ENCODE measurements around the gene ZNF74.

The ZNF74 gene

GRCh38 chr22:20418211-20418788 lies 24.3 kb downstream of the ZNF74 start:
- peak; percentile 66 for DNase-seq
- TF ChIP-seq CTCF (IDR thresholded peaks at IDR 0.05; ENCODE audit: low read depth, low read length, missing control alignments): peak; percentile 86
- in situ Hi-C loops (cut with HindIII; ENCODE audit: low pct_ligation_motif_present, low sequenced_read_pairs): no loop called here
- Histone ChIP-seq H3K27me3 (replicated peaks) (no peaks in the 10 kb centered on the region), H3K27ac (no peak overlapping the region), H3K4me3 (ENCODE audit: low read depth, low read length) (peak overlapping the region; percentile 55), H3K36me3 (replicated peaks) (no peaks in the 10 kb centered on the region)

DNA sequence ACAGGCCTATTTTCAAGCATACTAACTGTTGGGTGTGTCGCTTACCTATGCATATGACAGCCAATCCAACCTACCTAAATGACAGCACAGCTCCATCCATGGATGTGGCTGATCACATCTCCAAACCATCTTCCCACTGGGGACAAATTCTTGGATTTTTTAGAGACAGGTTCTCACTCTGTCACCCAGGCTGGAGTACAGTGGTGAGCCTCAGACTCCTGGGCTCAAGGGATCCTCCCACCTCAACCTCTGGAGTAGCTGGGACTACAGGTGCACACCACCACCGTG lies 25.7 kb downstream of the ZNF74 start:
- TF ChIP-seq CTCF (IDR thresholded peaks at IDR 0.05; ENCODE audit: low read depth, low read length, missing control alignments): no peak
- in situ Hi-C loops (cut with HindIII; ENCODE audit: low pct_ligation_motif_present, low sequenced_read_pairs): no loop called here
- DNase-seq: no peak
- no peaks in the 10 kb centered on the region for H3K27me3 ChIP-seq (replicated peaks)
- H3K27ac ChIP-seq: no peak overlapping the region
- H3K4me3 ChIP-seq (ENCODE audit: low read depth, low read length): no peak overlapping the region
- no peaks in the 10 kb centered on the region for H3K36me3 ChIP-seq (replicated peaks)

- no peaks in the 10 kb centered on the region for H3K27me3 ChIP-seq (replicated peaks)
- H3K4me3 ChIP-seq (ENCODE audit: low read depth, low read length): no peak overlapping the region
- no peak overlapping the region for H3K27ac ChIP-seq
- H3K36me3 ChIP-seq (replicated peaks): peaks cover 1% of the 10 kb centered on the region
- no peak for DNase-seq
- in situ Hi-C loops (cut with HindIII; ENCODE audit: low pct_ligation_motif_present, low sequenced_read_pairs): no loop called here
- no peak for TF ChIP-seq CTCF (IDR thresholded peaks at IDR 0.05; ENCODE audit: low read depth, low read length, missing control alignments)
Observed at GRCh38 chr22:20420157-20420842, 26.3 kb downstream of the ZNF74 start.

DNA sequence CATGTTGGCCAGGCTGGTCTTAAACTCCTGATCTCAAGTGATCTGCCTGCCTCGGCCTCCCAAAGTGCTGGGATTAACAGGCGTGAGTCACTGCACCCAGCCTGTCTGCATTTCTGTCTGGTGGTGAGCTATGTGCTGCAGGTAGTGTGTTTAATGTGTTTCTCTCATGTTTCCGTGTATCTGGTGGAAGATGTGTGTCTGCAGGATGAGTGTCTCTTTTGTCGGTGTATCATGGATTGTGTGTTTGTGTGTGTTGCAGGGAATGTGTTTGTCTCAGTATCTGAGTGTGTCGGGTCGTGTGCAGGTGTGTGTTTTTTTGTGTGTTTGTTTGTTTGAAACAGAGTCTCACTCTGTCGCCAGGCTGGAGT lies 27.5 kb downstream of the ZNF74 start:
- H3K4me3 ChIP-seq (ENCODE audit: low read depth, low read length): no peak overlapping the region

DNA sequence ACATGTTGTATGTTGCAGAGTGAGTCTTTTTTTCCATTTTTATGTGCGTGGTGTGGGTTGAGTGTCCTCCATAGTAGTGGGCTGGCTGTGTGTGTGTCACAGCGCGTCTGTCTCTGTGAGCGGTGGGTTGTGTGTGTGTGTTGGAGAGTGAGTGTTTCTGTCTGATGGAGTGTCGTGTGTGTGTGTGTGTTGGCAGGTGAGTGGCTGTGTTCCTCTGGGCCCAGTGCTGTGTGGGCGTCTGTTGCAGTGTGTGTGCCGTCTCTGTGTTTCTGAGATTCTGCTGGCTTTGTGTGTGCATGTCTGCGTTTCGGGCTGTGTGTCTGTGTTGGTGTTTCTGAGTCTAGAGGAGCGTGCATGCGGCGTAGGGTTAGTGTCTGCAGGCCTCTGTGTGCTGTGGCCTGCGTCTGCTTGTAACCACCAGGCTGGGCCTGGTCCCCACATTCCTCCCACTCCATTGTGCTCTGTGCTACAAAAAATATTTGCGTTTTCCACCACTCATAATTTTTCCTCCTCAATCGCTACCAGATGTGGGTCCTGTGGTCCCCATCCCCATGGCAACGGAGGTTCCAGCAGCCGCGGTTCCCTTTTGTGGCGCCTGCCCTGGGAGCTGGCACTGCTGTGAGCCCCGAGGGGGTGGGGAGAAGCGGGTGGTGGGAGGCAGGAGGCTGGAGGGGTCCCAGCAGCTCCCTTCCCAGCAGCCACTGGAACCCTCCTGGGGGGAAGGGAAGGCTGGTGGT lies 28.5 kb downstream of the ZNF74 start:
- TF ChIP-seq CTCF (IDR thresholded peaks at IDR 0.05; ENCODE audit: low read depth, low read length, missing control alignments): no peak
- Histone ChIP-seq H3K27me3 (replicated peaks) (no peaks in the 10 kb centered on the region), H3K27ac (no peak overlapping the region), H3K4me3 (ENCODE audit: low read depth, low read length) (no peak overlapping the region), H3K36me3 (replicated peaks) (peaks cover 19% of the 10 kb centered on the region)
- no peak for DNase-seq
- in situ Hi-C loops (cut with HindIII; ENCODE audit: low pct_ligation_motif_present, low sequenced_read_pairs): no loop called here

More for the DNA sequence above, 27.5 kb downstream of the ZNF74 start:
- TF ChIP-seq CTCF (IDR thresholded peaks at IDR 0.05; ENCODE audit: low read depth, low read length, missing control alignments): no peak
- Histone ChIP-seq H3K27ac (no peak overlapping the region), H3K27me3 (replicated peaks) (no peaks in the 10 kb centered on the region), H3K36me3 (replicated peaks) (peaks cover 11% of the 10 kb centered on the region)
- in situ Hi-C loops (cut with HindIII; ENCODE audit: low pct_ligation_motif_present, low sequenced_read_pairs): no loop called here
- DNase-seq: no peak

Measured in brain microvascular endothelial cell (primary cell).